ENCODE results near the gene CD4.
"Not testable (repeated sequence)": the region's sequence is repeated elsewhere in the genome, so short reads cannot be mapped to it uniquely, and the experiment has no call there.

Gene CD4

GRCh38 chr12:6863586-6864321 is 74.4 kb downstream of the CD4 start:
- Histone ChIP-seq H3K9me3 (ENCODE audit: control insufficient read depth, insufficient read depth, low read length) (no peaks in the 10 kb centered on the region), H3K27me3 (ENCODE audit: control insufficient read depth, low read length) (no peaks in the 10 kb centered on the region; the same call in 1 of the 2 replicates), H4K20me1 (ENCODE audit: control insufficient read depth, insufficient read depth, low read depth, low read length) (peaks cover 7% of the 10 kb centered on the region), H3F3A (ENCODE audit: control insufficient read depth, insufficient read depth) (peaks cover 4% of the 10 kb centered on the region), H3K79me2 (ENCODE audit: control insufficient read depth, low read length) (peaks cover 20% of the 10 kb centered on the region), H3K4me2 (ENCODE audit: low read length) (no peak overlapping the region), H3K36me3 (ENCODE audit: control insufficient read depth, low read length) (peaks cover 87% of the 10 kb centered on the region), H3K9me2 (replicated peaks; ENCODE audit: control insufficient read depth, low read length) (no peaks in the 10 kb centered on the region), H3K4me3 (ENCODE audit: low read length) (no peak overlapping the region), H3K27ac (ENCODE audit: low read depth, low read length) (no peak overlapping the region), H3K4me1 (ENCODE audit: control insufficient read depth, low read length) (peaks cover 11% of the 10 kb centered on the region)
- TF ChIP-seq CTCF (IDR thresholded peaks at IDR 0.05; ENCODE audit: low read depth, low read length, poor library complexity, severe bottlenecking) (no peak), EZH2phosphoT487 (IDR thresholded peaks at IDR 0.05; ENCODE audit: borderline replicate concordance, low read length) (no peak)

- not testable (repeated sequence) for H3K9me2 ChIP-seq (replicated peaks; ENCODE audit: control insufficient read depth, low read length); H3K4me3 ChIP-seq (ENCODE audit: low read length); H3K27ac ChIP-seq (ENCODE audit: low read depth, low read length); H3K9me3 ChIP-seq (ENCODE audit: control insufficient read depth, insufficient read depth, low read length); H3K4me2 ChIP-seq (ENCODE audit: low read length); H3K27me3 ChIP-seq (ENCODE audit: control insufficient read depth, low read length)
- Histone ChIP-seq H3K4me1 (ENCODE audit: control insufficient read depth, low read length) (peaks cover 27% of the 10 kb centered on the region), H3K36me3 (ENCODE audit: control insufficient read depth, low read length) (peaks cover 90% of the 10 kb centered on the region), H4K20me1 (ENCODE audit: control insufficient read depth, insufficient read depth, low read depth, low read length) (peaks cover 20% of the 10 kb centered on the region), H3K79me2 (ENCODE audit: control insufficient read depth, low read length) (peaks cover 34% of the 10 kb centered on the region), H3F3A (ENCODE audit: control insufficient read depth, insufficient read depth) (peaks cover 15% of the 10 kb centered on the region)
Measured at GRCh38 chr12:6865307-6865706, 76.0 kb downstream of the CD4 start.

GRCh38 chr12:6866163-6866919 is 77.0 kb downstream of the CD4 start:
- peaks cover 34% of the 10 kb centered on the region for H3K79me2 ChIP-seq (ENCODE audit: control insufficient read depth, low read length)
- H3K27me3 ChIP-seq (ENCODE audit: control insufficient read depth, low read length) = no peaks in the 10 kb centered on the region; the same call in 1 of the 2 replicates
- H3K4me2 ChIP-seq (ENCODE audit: low read length) = peak overlapping the region; percentile 88
- H3K4me1 ChIP-seq (ENCODE audit: control insufficient read depth, low read length) = peaks cover 32% of the 10 kb centered on the region
- no peak for TF ChIP-seq EZH2phosphoT487 (IDR thresholded peaks at IDR 0.05; ENCODE audit: borderline replicate concordance, low read length)
- peaks cover 90% of the 10 kb centered on the region for H3K36me3 ChIP-seq (ENCODE audit: control insufficient read depth, low read length)
- peaks cover 23% of the 10 kb centered on the region for H3F3A ChIP-seq (ENCODE audit: control insufficient read depth, insufficient read depth)
- no peaks in the 10 kb centered on the region for H3K9me2 ChIP-seq (replicated peaks; ENCODE audit: control insufficient read depth, low read length)
- H3K4me3 ChIP-seq (ENCODE audit: low read length) = peak overlapping the region; percentile 99
- no peak overlapping the region for H3K27ac ChIP-seq (ENCODE audit: low read depth, low read length)
- no peaks in the 10 kb centered on the region for H3K9me3 ChIP-seq (ENCODE audit: control insufficient read depth, insufficient read depth, low read length)
- H4K20me1 ChIP-seq (ENCODE audit: control insufficient read depth, insufficient read depth, low read depth, low read length) = peaks cover 20% of the 10 kb centered on the region

GRCh38 chr12:6866920-6867412 is 77.6 kb downstream of the CD4 start:
- Histone ChIP-seq H3K27me3 (ENCODE audit: control insufficient read depth, low read length) (no peaks in the 10 kb centered on the region; the same call in 1 of the 2 replicates), H3K36me3 (ENCODE audit: control insufficient read depth, low read length) (peaks cover 91% of the 10 kb centered on the region), H3K4me3 (ENCODE audit: low read length) (peak overlapping the region; percentile 99), H3F3A (ENCODE audit: control insufficient read depth, insufficient read depth) (peaks cover 29% of the 10 kb centered on the region), H4K20me1 (ENCODE audit: control insufficient read depth, insufficient read depth, low read depth, low read length) (peaks cover 20% of the 10 kb centered on the region), H3K9me2 (replicated peaks; ENCODE audit: control insufficient read depth, low read length) (no peaks in the 10 kb centered on the region), H3K79me2 (ENCODE audit: control insufficient read depth, low read length) (peaks cover 34% of the 10 kb centered on the region), H3K4me1 (ENCODE audit: control insufficient read depth, low read length) (peaks cover 39% of the 10 kb centered on the region), H3K27ac (ENCODE audit: low read depth, low read length) (peak overlapping the region; percentile 14; the same call in 1 of the 2 replicates), H3K4me2 (ENCODE audit: low read length) (peak overlapping the region; percentile 88), H3K9me3 (ENCODE audit: control insufficient read depth, insufficient read depth, low read length) (no peaks in the 10 kb centered on the region)
- no peak for TF ChIP-seq CTCF (IDR thresholded peaks at IDR 0.05; ENCODE audit: low read depth, low read length, poor library complexity, severe bottlenecking)
- TF ChIP-seq EZH2phosphoT487 (IDR thresholded peaks at IDR 0.05; ENCODE audit: borderline replicate concordance, low read length) = no peak
